ENCODE results near the gene SPTSSB. TPM values are rescaled to one million over a fixed set of nuclear protein-coding genes. Genes with fewer than 3 reads are reported as not detected.

Gene SPTSSB
- total and polyA plus RNA-seq, 2 experiments from 2014 or later, result 23.5 to 33.5 TPM

DNA sequence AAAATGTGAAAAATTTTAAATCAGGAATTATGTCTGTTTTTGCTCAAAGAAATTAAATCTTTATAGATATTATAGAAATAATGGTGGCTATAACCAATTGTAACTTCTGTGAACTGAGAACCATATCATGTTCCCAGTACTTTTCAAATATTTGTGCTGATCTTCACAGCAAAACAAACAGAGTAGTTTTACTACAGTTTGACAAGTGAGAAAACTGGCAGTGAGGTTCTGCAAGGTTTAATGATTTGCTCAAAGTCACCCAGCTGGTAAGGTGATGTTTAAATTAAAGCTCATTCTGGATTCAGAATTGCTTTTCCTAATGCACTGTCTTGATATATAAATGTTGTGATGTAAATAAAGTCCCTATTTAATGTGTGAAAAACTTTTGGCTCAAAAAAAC, 22.0 kb upstream of the SPTSSB start (continued):
- TF ChIP-seq, protein P1, sequence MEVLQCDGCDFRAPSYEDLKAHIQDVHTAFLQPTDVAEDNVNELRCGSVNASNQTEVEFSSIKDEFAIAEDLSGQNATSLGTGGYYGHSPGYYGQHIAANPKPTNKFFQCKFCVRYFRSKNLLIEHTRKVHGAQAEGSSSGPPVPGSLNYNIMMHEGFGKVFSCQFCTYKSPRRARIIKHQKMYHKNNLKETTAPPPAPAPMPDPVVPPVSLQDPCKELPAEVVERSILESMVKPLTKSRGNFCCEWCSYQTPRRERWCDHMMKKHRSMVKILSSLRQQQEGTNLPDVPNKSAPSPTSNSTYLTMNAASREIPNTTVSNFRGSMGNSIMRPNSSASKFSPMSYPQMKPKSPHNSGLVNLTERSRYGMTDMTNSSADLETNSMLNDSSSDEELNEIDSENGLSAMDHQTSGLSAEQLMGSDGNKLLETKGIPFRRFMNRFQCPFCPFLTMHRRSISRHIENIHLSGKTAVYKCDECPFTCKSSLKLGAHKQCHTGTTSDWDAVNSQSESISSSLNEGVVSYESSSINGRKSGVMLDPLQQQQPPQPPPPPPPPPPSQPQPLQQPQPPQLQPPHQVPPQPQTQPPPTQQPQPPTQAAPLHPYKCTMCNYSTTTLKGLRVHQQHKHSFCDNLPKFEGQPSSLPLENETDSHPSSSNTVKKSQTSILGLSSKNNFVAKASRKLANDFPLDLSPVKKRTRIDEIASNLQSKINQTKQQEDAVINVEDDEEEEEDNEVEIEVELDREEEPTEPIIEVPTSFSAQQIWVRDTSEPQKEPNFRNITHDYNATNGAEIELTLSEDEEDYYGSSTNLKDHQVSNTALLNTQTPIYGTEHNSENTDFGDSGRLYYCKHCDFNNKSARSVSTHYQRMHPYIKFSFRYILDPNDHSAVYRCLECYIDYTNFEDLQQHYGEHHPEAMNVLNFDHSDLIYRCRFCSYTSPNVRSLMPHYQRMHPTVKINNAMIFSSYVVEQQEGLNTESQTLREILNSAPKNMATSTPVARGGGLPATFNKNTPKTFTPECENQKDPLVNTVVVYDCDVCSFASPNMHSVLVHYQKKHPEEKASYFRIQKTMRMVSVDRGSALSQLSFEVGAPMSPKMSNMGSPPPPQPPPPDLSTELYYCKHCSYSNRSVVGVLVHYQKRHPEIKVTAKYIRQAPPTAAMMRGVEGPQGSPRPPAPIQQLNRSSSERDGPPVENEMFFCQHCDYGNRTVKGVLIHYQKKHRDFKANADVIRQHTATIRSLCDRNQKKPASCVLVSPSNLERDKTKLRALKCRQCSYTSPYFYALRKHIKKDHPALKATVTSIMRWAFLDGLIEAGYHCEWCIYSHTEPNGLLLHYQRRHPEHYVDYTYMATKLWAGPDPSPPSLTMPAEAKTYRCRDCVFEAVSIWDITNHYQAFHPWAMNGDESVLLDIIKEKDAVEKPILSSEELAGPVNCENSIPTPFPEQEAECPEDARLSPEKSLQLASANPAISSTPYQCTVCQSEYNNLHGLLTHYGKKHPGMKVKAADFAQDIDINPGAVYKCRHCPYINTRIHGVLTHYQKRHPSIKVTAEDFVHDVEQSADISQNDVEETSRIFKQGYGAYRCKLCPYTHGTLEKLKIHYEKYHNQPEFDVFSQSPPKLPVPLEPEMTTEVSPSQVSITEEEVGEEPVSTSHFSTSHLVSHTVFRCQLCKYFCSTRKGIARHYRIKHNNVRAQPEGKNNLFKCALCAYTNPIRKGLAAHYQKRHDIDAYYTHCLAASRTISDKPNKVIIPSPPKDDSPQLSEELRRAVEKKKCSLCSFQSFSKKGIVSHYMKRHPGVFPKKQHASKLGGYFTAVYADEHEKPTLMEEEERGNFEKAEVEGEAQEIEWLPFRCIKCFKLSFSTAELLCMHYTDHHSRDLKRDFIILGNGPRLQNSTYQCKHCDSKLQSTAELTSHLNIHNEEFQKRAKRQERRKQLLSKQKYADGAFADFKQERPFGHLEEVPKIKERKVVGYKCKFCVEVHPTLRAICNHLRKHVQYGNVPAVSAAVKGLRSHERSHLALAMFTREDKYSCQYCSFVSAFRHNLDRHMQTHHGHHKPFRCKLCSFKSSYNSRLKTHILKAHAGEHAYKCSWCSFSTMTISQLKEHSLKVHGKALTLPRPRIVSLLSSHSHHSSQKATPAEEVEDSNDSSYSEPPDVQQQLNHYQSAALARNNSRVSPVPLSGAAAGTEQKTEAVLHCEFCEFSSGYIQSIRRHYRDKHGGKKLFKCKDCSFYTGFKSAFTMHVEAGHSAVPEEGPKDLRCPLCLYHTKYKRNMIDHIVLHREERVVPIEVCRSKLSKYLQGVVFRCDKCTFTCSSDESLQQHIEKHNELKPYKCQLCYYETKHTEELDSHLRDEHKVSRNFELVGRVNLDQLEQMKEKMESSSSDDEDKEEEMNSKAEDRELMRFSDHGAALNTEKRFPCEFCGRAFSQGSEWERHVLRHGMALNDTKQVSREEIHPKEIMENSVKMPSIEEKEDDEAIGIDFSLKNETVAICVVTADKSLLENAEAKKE (CRISPR knock-in tag; IDR thresholded peaks at IDR 0.05), result no peak
- no peak for TF ChIP-seq ZNF114 (CRISPR knock-in tag; IDR thresholded peaks at IDR 0.05)
- TF ChIP-seq, protein P2, sequence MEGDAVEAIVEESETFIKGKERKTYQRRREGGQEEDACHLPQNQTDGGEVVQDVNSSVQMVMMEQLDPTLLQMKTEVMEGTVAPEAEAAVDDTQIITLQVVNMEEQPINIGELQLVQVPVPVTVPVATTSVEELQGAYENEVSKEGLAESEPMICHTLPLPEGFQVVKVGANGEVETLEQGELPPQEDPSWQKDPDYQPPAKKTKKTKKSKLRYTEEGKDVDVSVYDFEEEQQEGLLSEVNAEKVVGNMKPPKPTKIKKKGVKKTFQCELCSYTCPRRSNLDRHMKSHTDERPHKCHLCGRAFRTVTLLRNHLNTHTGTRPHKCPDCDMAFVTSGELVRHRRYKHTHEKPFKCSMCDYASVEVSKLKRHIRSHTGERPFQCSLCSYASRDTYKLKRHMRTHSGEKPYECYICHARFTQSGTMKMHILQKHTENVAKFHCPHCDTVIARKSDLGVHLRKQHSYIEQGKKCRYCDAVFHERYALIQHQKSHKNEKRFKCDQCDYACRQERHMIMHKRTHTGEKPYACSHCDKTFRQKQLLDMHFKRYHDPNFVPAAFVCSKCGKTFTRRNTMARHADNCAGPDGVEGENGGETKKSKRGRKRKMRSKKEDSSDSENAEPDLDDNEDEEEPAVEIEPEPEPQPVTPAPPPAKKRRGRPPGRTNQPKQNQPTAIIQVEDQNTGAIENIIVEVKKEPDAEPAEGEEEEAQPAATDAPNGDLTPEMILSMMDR (conservative IDR thresholded peaks at IDR 0.05; ENCODE audit: low read depth in 2 of 2), result no peak

DNA sequence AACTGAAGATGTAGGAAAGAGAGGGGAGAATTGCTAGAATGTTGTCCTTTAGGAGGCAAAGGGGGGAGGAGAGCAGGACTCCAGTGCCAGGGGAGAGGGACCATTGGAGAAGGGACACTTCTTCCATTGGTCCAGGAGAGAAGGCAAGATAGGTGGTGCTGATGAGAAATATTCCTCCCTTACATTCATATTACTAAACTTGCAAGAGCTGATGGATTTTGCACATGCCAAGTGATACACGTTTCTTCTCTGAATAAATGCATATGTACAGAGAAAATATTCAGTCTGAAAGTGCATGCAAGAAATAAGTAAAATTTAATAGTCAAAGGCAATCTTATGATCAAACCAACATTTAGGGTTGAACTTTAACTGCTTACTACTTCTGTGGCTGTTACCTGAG, 21.5 kb upstream of the SPTSSB start:
- no peaks in the 10 kb centered on the region for H4K20me1 ChIP-seq (replicated peaks; ENCODE audit: insufficient read depth)
- H3K27ac ChIP-seq (ENCODE audit: low read depth), result no peak overlapping the region
- H3K9me3 Mint-ChIP-seq, result peaks cover 13% of the 10 kb centered on the region
- no peak overlapping the region for H3K4me3 Mint-ChIP-seq
- H3K4me2 ChIP-seq, result no peak overlapping the region
- peaks cover 11% of the 10 kb centered on the region; the same call in 2 of the 3 replicates for H3K36me3 Mint-ChIP-seq (ENCODE audit: low read depth)
- H3K4me3 ChIP-seq, result no peak overlapping the region
- DNase-seq (ENCODE audit: low spot score) (no peak), ATAC-seq (no peak)
- H3K79me2 ChIP-seq (replicated peaks; ENCODE audit: insufficient read depth), result no peaks in the 10 kb centered on the region
- no peak overlapping the region for H3K27ac Mint-ChIP-seq
- peaks cover 2% of the 10 kb centered on the region for H3K27me3 Mint-ChIP-seq (ENCODE audit: insufficient read depth, low read depth, poor library complexity)
- TF ChIP-seq NANOG (IDR thresholded peaks at IDR 0.05; ENCODE audit: borderline replicate concordance), result no peak
- no peak for TF ChIP-seq ZNF331 (CRISPR knock-in tag; IDR thresholded peaks at IDR 0.05; ENCODE audit: low read depth)
- TF ChIP-seq ZNF114 (CRISPR knock-in tag; IDR thresholded peaks at IDR 0.05), result no peak
- no peak for TF ChIP-seq EZH2phosphoT487 (IDR thresholded peaks at IDR 0.05; ENCODE audit: unreplicated experiment)
- TF ChIP-seq, protein P2 (conservative IDR thresholded peaks at IDR 0.05; ENCODE audit: low read depth in 2 of 2), result no peak
- no peak for TF ChIP-seq JUNB (IDR thresholded peaks at IDR 0.05; ENCODE audit: unreplicated experiment)
- TF ChIP-seq, protein P3, sequence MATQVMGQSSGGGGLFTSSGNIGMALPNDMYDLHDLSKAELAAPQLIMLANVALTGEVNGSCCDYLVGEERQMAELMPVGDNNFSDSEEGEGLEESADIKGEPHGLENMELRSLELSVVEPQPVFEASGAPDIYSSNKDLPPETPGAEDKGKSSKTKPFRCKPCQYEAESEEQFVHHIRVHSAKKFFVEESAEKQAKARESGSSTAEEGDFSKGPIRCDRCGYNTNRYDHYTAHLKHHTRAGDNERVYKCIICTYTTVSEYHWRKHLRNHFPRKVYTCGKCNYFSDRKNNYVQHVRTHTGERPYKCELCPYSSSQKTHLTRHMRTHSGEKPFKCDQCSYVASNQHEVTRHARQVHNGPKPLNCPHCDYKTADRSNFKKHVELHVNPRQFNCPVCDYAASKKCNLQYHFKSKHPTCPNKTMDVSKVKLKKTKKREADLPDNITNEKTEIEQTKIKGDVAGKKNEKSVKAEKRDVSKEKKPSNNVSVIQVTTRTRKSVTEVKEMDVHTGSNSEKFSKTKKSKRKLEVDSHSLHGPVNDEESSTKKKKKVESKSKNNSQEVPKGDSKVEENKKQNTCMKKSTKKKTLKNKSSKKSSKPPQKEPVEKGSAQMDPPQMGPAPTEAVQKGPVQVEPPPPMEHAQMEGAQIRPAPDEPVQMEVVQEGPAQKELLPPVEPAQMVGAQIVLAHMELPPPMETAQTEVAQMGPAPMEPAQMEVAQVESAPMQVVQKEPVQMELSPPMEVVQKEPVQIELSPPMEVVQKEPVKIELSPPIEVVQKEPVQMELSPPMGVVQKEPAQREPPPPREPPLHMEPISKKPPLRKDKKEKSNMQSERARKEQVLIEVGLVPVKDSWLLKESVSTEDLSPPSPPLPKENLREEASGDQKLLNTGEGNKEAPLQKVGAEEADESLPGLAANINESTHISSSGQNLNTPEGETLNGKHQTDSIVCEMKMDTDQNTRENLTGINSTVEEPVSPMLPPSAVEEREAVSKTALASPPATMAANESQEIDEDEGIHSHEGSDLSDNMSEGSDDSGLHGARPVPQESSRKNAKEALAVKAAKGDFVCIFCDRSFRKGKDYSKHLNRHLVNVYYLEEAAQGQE (IDR thresholded peaks at IDR 0.05; ENCODE audit: unreplicated experiment), result no peak
- no peak for TF ChIP-seq STAT1 (IDR thresholded peaks at IDR 0.05; ENCODE audit: unreplicated experiment)
- H3K9me2 ChIP-seq (ENCODE audit: insufficient read depth), result peaks cover 8% of the 10 kb centered on the region
- H3K4me1 Mint-ChIP-seq, result no peaks in the 10 kb centered on the region; the same call in 2 of the 3 replicates
- no peaks in the 10 kb centered on the region for H3K27me3 ChIP-seq (ENCODE audit: insufficient read depth)
- H2AFZ ChIP-seq, result no peak overlapping the region
- no peaks in the 10 kb centered on the region for H3K4me1 ChIP-seq (ENCODE audit: insufficient read depth)
- H3F3A ChIP-seq (replicated peaks; ENCODE audit: low read depth), result no peaks in the 10 kb centered on the region
- H3K36me3 ChIP-seq (ENCODE audit: insufficient read depth), result no peaks in the 10 kb centered on the region

All from GM23338 (cell line).